Posterior vena cava (tissue), 2 donors: Measurements from ENCODE around the gene TTC28. TPM values are rescaled to one million over a fixed set of nuclear protein-coding genes. Genes with fewer than 3 reads are reported as not detected.
"Not testable (repeated sequence)": the region's sequence is repeated elsewhere in the genome, so short reads cannot be mapped to it uniquely, and the experiment has no call there.

ENCODE experiments used
- DNase-seq: peaks from one replicate; pipeline ENCODE4 v3.0.0-alpha.2; 2020; ENCODE audit warnings: low spot score
- intact Hi-C, 2 donors: fragments of 100-400 bp; cut with DNase I; formaldehyde crosslinking; loops; one replicate each; pipeline versions ENCODE4 v1.14.1 to v1.14.2; 2022 to 2023
- total RNA-seq, 2 donors: library from RNA; stranded (reverse); fragmentation: NEBNext Ultra II Directional; extraction: Animal tissue kit (Norgen Biotek cat#: 25700); gene quantifications; one replicate each; pipeline ENCODE4 v1.2.1, GENCODE V29; 2021
- donor health status: DM: yes; HTN: yes; CAD: no.
- donor health status: DM: yes; HTN: yes; CAD: no.

Gene TTC28
- total RNA-seq, 2 donors from 2014 or later: 36.6 to 51.2 TPM

DNA sequence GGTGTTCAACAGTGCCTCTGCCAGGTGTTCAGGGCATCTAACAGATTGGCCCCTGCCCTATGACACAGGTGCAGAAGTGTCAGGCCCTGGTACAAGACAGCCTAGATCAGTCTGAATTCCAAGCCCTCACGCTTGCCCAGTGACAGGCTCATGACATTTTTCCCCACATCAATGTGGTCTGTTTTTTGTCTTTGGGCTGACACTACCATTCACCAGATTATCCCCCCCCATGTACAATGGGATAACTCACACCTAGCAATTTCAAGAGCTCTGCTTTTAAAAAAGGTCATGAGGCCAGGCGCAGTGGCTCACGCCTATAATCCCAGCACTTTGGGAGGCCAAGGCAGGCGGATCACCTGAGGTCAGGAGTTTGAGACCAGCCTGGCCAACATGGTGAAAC is 605.1 kb downstream of the TTC28 start:
- DNase-seq: no peak
- intact Hi-C loops: no loop called here

DNA sequence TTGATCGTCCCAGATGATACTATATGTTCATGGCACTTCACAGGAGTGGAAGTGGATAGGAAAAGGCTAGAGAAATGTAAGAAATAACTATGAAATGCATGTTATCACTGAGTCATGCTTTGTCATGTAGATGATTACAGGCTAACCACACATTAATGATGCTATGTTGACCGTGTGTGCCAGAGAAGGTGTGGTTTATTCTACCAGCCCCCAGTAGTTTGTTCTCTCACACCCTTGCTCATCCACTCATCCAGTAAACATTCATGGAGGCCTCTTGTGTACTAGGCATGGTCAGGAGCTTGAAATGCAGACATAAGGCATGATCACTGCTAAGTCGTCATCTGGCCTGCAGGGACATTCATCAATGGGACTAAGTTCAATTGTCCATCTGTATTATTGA is 607.6 kb downstream of the TTC28 start:
- intact Hi-C loops: no loop called here
- DNase-seq: no peak

DNA sequence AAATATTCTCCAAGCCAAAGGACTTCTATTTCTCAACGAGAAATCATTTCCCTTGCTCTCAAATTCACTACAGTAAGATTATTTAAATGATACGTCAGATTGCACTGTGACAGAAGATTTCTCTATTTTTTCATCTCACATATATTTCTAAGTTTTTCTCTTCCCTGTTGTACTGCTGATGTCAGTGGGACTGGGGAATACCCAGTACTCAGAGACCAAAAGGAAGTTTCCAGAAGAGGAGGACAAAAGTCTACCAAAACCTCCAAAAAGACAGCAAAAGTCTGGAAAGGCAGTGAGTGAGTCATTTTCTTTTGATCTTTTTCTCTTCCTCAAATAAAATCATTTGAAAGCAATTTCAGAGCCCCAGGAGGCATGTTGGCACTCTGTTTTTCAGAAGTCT is 610.8 kb downstream of the TTC28 start:
- intact Hi-C loops: no loop called here

DNA sequence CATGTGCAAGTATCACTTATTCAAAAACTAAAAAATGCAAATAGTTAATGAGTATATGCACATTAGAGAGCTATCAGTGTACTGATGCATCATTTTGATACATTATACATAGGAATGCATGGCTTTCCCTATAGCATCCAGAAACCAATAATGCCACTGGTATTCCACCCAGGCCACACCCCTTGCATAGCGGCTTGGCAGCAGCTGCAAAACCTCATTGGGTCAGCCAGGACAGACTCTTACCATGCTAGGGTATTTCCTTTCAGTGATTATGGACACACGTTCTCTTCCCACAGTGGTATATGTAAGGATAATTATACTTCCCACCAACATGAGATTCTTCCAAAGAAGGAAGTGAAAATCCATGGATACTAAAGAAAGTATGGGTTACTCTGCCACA is 614.7 kb downstream of the TTC28 start:
- no peak for DNase-seq
- intact Hi-C loops: no loop called here

More for the DNA sequence above, 610.8 kb downstream of the TTC28 start:
- DNase-seq: no peak

DNA sequence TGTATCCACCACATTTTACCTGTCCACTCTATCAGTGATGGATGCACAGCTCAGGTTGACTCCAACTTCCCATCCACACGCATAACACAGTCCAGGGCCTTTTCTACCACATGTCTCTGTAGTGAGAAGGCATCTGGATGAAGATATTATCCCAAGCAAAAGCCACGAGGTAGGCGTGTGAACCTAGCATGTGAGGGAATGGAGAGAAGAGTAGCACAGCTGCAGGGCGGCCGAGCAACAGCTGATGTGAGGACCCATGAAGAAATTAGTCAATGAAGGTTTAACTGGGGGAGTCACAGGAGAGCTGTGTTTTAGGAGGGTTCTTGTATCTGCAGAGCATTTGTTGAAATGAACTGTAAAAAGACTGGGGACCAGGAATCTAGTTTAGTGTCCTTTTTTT is 616.0 kb downstream of the TTC28 start:
- intact Hi-C loops: no loop called here
- DNase-seq: peak; percentile 44

DNA sequence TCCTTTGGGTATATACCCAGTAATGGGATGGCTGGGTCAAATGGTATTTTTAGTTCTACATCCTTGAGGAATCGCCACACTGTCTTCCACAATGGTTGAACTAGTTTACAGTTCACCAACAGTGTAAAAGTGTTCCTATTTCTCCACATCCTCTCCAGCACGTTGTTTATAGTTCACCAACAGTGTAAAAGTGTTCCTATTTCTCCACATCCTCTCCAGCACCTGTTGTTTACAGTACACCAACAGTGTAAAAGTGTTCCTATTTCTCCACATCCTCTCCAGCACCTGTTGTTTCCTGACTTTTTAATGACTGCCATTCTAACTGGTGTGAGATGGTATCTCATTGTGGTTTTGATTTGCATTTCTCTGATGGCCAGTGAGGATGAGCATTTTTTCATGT is 619.0 kb downstream of the TTC28 start:
- intact Hi-C loops, DNase-seq: not testable (repeated sequence)

DNA sequence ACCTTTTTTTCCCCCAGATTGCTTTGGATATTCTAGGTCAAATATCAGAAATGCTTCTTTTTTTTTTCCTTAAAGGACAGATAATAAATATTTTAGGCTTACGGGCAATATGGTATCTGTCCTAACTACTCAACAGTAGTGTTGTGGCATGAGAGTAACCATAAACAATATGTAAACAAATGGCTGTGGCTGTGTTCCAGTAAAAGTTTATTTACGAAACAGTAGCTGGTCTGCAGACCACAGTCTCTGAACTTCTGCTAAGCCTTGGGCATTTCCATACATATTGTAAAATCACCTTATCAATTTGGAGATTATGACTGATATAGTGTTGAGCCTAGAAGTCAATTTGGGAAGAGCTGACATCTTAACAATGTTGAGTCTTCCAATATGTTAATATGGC is 621.6 kb downstream of the TTC28 start:
- DNase-seq: no peak
- intact Hi-C loops: loop anchor here in 1 of 2 donors (10.0 kb wide), 1 partner anchor 777 kb away; no protein-coding TSS in a partner anchor

DNA sequence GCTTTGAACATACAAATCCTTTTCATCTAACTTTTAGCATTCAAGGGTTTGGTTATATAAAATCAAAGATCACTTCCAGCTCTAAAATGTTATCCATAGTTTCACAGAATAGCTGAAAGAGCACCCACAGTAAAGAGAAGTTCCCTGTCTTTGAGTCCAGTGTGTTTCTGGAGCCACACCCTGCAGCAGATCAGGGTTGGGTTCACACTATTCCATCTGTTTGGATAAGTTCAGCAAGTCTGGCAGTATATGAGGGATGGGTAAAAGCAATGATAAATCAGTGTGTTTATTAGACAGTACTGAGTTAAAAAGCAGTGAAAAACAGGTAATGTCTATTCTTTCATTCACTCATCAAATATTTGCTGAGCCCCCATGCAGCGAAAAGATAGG is 624.8 kb downstream of the TTC28 start:
- no peak for DNase-seq
- intact Hi-C loops: loop anchor here in 1 of 2 donors (5.0 to 10.0 kb wide), 3 partner anchors 387 to 780 kb away; no protein-coding TSS in a partner anchor

DNA sequence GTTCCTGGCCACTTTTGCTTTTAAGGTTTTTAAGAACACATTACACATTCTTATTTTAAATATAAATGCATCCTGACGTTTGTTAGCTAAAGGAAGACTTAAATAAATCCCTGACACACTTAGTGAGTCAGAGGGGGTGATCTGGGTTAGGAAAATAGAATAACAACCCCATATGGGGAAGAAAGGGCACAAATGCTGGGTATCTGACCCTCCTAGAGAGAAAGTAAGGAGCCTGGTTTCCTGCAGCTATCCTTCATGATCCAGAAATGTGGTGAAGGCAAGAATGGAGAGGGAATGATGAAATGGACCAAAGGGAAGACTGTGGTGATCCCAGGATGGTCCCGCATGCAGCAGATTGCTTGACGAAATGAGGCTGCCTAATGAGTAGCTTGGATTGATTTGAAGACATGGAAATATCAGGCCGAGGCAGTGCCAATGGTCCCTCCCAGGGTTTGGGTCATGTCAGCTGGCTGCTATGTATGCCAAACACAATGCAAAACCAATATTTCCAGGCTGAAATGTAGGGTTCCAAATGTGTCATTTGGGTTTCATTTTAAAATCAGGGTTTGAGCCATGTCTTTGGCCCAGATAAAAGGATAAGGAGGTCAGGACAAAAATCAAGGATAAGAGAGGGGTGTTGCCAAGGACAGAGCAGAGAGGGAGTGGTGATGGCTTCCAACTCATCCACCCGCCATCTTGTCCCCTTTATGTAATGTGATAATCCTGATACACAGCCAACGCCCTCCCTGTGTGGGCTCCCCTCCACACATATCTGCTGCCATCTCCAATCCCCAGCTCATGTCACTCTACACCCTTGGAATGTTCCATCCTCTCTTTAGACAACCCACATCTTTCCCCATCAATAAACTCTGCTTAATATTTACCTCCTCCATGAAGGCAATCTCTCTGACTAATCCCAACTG is 625.5 kb downstream of the TTC28 start:
- DNase-seq: no peak
- intact Hi-C loops: loop anchor here in 1 of 2 donors (5.0 to 10.0 kb wide), 3 partner anchors 388 to 781 kb away; no protein-coding TSS in a partner anchor

DNA sequence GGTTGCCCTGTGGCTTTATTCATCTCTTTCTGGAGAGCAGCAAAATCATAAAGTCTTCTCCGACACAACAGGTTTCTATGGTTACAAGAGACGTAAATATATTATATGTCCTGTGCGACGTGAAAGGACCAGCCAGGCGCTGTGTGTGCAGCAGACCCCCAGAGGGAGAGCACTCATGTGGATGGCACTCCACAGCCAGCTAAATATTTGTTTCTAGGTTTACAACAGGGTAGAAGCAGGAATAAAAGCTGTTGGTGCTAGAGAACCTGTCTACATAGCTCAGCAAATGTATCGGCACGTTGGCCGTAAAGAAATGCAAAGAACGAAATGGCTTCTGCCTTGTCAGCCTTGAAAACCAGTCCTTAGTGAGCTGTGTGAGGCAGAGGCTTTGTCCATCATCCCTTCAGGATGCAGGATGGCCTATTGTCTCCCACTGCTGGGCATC is 626.8 kb downstream of the TTC28 start:
- no peak for DNase-seq
- intact Hi-C loops: loop anchor here in 1 of 2 donors (5.0 to 10.0 kb wide), 3 partner anchors 389 to 782 kb away; no protein-coding TSS in a partner anchor

DNA sequence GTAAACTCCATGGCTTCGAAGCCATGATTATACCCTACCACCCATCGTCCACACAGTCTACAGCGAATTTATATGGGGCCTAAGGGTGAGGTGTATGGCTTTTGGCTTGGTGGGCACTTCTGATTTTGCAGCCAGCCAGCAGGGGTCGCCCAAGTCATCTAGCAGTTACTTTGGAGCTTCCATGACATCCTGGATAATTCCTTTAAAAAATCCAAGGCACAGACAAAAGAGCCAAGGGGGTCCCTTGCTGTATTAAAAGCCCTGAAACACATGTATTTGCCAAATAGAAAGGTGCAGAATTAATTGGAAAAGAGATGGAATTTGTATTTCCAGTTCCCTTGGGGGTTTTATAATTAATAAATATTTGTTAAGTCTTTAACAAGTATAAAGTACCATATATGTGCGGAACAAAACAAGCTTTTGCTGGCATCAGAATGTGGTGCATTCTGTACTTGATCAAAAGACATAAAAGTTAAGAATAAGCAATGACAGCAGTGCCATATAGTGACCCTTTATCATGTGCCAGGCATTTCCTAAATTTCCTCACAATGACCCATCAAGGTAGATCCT is 627.8 kb downstream of the TTC28 start:
- intact Hi-C loops: loop anchor here in 1 of 2 donors (5.0 to 10.0 kb wide), 3 partner anchors 390 to 783 kb away; no protein-coding TSS in a partner anchor
- DNase-seq: peak; percentile 87

DNA sequence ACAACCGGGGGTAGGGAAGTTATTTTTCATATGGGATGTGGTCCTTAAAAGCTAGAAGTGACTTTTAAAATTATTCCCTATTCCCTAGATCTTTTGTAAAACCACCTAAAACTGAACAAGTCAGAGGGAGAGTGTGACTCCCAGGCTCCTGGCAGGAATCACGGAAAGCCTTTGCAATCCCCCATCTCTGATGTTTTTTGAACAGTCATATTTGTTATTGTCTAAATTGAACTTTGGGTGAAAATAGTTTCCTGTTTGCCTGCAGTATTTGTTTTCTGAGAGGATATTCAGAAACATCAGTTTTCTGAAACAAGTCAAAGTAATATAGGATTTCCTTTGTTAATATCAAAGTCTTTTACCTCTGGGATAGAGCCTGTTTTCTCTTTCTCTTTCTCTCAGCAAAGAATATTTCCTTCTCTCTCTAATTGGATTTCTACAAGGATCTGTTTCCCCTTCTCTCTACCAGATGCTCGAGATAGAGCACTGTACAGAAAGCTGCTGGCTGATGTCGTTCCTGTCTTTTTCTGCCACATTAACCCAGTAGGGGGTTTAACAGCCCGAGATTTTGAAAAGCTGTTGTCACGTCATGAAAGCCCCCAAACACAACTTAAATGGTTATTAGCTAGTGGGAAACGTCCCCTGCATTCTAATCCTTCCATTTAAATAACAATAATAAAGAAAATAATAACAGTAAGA is 628.4 kb downstream of the TTC28 start:
- no peak for DNase-seq
- intact Hi-C loops: loop anchor here in 1 of 2 donors (5.0 to 10.0 kb wide), 3 partner anchors 391 to 784 kb away; no protein-coding TSS in a partner anchor

DNA sequence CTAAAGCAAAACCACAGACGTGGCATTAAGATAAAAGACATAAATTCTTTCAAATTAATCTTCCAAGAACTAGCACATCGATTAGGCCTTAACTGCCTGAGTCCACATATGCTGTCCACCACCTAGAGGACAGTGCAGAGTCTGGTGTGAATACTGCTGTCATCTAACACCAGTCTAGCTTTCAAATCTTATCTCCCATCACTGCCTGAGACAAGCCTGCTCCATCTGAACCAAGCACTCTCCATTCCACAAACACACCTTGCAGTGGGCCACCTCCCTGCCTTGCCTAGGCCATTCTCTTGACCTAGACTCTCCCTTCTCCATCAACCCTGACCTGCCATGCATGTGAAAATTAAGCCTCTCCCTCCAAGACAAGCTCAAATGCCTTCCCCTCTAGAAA is 631.1 kb downstream of the TTC28 start:
- DNase-seq: no peak
- intact Hi-C loops: loop anchor here in 1 of 2 donors (5.0 kb wide), 1 partner anchor 544 kb away; no protein-coding TSS in a partner anchor

DNA sequence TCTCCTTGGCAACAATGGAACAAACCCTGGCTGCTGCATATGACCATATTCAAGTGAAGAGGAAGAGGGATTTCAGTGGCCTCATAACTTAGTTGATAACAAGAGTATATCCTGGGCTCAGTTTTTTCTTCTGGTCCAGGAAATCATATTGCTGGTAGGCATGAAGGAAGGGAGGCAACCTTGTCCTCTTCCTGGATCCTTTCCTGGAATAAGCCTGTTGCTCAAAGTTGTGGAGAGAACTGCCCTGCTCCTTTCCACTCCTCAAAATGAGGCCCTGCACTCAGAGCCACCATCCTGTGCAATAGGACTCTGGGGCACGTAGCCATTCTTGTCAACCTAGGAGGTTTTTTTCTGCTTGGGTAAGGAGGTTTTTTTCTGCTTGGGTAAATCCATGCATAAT is 631.9 kb downstream of the TTC28 start:
- DNase-seq: no peak
- intact Hi-C loops: loop anchor here in 1 of 2 donors (5.0 kb wide), 1 partner anchor 545 kb away; no protein-coding TSS in a partner anchor

DNA sequence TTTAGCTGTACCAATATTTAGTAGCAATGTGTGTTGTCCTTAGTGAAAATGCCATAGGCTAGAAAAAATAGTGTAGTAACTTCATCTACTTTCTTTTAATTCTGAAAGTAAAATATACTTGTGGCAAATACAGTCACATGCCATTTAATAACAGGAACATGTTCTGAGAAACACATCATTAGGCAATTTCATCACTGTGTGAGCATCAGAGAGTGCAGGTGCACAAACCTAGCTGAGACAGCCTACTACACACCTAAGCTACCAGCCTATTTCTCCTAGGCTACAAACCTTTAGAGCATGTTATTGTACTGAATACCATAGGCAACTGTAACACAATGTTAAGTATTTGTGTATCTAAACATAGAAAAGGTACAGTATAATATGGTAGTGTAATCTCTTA is 633.5 kb downstream of the TTC28 start:
- intact Hi-C loops: loop anchor here in 1 of 2 donors (5.0 kb wide), 1 partner anchor 546 kb away; no protein-coding TSS in a partner anchor
- DNase-seq: no peak

DNA sequence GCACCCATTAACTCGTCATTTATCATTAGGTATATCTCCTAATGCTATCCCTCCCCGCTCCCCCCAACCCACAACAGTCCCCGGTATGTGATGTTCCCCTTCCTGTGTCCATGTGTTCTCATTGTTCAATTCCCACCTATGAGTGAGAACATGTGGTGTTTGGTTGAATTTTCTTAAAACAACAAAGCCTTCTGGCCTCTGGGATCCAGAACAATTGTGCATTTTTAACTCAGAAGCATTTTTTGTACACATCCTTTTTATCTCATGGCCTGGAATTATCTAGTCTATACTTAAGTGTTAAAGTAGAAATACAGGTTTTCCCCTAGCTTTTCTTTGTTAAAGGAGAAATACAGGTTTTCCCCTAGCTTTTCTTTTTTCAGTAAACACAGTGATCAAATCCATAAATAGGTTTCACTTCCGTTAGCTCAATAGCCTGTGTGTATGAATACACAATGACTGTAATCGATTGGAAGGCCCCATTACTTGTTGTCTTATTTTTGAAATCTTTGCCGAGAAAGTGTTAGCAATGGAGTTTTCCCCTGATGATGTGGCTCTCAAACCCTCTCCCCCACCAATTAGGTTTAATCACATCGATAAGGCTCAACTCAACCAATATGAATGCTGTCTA is 635.0 kb downstream of the TTC28 start:
- no peak for DNase-seq
- intact Hi-C loops: loop anchor here in 1 of 2 donors (5.0 kb wide), 1 partner anchor 548 kb away; no protein-coding TSS in a partner anchor

DNA sequence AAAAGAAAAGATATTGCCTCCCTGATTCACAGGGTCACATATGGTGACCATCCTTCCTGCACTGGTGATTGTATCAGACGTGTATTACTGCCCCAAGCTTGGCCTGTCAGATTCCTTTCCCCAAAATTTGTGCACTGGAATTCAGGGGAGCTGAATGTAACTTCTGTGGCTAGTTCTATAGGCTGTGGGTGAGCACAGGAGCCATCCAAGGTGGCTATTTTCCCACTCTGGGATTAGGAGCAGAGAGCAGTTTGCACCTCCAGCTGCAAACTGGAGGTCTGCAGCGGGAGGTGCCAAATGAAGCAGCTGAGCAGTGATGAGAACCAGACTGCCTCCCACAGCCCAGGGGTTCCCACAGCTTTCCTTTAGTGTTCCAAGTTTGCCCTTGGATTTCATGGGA is 636.4 kb downstream of the TTC28 start:
- intact Hi-C loops: no loop called here
- no peak for DNase-seq

DNA sequence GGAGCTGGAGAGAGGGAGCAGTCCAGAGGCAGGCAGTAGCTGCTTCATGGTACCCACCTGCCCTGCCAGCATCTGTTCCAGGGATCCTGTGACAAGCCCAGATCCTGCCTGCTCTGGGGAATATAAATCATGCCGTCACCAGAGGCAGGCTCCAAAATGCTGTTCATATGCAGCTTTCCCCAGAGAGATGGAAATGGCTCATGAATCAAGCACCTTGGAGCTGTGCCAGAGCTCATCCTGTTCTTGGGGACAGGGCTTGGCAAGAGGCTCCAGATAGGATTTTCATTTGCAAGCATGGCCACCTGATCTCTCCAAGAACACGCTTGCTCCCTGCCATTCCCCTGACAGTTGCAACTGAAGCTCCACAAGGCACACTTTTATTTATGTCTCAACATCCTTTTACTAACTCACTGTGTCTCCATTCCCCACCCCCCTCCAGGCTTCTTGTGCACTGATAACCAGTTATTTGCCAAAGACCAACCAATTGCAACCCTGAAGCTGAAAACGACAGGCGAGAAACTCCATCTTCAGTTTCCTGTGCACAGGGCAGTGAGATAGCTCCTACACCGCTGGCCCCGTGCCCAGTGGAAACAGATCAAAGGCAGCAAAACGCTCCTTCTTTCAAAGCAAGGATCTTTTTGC is 644.8 kb downstream of the TTC28 start:
- DNase-seq: peak; percentile 86
- intact Hi-C loops: no loop called here
